Activated CD4-positive, alpha-beta T cell treated with anti-CD3 and anti-CD28 coated beads, Interleukin-2, Interleukin-4, amounts not matched to agents 100 ng/mL and 50 ng/mL, durations not matched to agents 16 hours and 8 hours (primary cell): ENCODE results near the gene CELF1.
"Not testable (repeated sequence)": the region's sequence is repeated elsewhere in the genome, so short reads cannot be mapped to it uniquely, and the experiment has no call there.

Source experiments
- DNase-seq: peaks from one replicate; pipeline ENCODE4 v3.0.0-alpha.2; 2020; ENCODE audit warnings: low spot score

Gene CELF1

GRCh38 chr11:47538741-47539565 is 14.0 kb downstream of the CELF1 start:
- no peak for DNase-seq

DNA sequence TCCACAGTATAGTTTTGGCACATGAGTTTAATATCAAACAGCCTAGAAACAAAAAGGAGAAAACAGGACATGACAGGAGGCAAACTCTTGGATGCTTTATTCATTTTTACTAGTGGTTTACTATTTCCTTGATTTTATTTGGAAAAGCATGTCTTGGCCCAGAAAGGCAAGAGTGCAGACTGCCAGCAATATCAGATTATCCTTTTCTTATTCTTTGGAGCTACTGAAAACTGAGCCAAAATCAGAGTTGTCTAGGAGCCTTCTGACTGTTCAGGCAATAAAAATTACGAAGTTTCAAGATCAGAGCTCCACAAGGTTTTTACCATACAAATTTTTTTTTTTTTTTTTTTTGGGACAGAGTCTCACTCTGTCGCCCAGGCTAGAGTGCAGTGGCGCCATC is 16.0 kb downstream of the CELF1 start:
- DNase-seq = no peak

- no peak for DNase-seq
Measured at GRCh38 chr11:47534704-47535251, 18.2 kb downstream of the CELF1 start.

DNA sequence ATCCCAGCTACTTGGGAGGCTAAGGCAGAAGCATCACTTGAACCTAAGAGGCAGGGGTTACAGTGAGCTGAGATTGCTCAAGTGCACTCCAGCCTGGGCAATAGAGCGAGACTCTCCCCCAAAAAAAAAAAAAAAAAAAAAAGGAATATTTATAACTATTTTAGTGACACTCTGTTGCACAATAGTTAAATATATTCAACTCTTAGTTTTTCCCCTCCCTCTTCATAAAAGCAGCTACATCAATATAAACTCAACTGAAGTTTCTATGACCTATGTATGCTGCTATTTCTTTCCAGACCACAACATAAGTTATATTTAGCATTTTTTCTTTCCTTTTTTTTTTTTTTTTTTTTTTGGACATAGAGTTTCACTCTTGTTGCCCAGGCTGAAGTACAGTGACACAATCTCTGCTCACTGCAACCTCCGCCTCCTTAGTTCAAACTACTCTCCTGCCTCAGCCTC is 19.2 kb downstream of the CELF1 start:
- no peak for DNase-seq

DNA sequence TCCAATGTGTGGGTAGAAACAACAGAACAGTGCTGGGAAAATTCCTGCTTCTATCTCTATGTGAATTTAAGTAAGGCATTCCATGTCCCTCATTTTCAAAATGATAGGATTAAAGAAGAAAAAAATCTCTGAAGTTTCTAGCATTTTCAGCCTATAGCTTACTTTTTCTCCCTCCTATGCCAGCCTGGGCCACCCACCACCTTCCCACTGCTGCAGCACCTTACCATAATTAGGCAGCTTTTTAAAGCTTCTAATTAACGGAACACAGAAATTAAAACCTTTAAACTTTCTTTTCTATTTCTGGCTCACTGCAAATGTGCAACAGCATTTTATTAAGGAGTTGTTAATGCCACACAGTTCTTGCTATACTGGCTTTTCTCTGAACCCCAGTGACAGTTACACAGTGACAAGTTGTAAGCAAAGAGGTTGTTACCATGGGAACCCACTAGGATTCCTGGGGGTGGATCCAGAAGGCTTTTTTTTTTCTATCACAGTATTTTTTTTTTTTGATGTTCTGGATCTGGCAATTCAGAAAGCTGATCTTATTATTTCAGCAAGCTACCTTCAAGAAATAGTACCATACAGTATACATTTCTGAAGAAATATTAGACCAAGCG is 20.2 kb downstream of the CELF1 start:
- no peak for DNase-seq

- no peak for DNase-seq
Measured at GRCh38 chr11:47531666-47532065, 21.3 kb downstream of the CELF1 start.

GRCh38 chr11:47530721-47531120 is 22.2 kb downstream of the CELF1 start:
- DNase-seq = not testable (repeated sequence)

DNA sequence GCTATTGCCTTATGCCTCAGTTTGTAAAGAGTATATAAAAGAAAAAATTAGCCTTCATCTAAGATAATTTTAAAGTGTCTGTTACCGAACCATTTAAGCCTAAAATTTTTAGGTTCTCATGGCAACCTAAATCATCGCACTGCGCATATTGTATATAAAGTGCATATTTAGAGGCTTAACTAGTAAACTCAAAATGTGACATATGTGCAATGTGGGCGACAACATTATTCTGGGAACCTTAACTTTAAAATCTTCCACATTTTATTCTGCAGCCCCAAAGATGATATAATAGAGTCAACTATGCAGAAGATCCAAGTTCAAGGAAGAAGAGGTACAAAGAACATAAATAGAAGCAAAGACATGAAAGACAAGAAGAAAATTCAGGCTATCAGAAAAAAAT is 23.0 kb downstream of the CELF1 start:
- no peak for DNase-seq

GRCh38 chr11:47527186-47527585 is 25.7 kb downstream of the CELF1 start:
- DNase-seq = no peak

DNA sequence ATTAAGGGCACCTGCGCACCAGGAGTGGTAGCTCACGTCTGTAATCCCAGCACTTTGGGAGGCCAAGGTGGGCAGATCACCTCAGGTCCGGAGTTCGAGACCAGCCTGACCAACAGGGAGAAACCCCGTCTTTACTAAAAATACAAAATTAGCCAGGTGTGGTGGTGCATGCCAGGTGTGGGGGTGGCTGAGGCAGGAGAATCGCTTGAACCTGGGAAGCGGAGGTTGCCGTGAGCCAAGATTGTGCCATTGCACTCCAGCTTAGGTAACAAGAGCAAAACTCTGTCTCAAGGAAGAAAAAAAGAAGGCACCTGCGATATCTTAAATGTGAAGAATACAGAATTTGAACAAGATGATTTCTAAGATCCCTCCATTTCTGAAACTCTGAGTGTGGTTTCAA is 26.9 kb downstream of the CELF1 start:
- not testable (repeated sequence) for DNase-seq

- peak; percentile 17 for DNase-seq
Measured at GRCh38 chr11:47524291-47524874, 28.5 kb downstream of the CELF1 start.

DNA sequence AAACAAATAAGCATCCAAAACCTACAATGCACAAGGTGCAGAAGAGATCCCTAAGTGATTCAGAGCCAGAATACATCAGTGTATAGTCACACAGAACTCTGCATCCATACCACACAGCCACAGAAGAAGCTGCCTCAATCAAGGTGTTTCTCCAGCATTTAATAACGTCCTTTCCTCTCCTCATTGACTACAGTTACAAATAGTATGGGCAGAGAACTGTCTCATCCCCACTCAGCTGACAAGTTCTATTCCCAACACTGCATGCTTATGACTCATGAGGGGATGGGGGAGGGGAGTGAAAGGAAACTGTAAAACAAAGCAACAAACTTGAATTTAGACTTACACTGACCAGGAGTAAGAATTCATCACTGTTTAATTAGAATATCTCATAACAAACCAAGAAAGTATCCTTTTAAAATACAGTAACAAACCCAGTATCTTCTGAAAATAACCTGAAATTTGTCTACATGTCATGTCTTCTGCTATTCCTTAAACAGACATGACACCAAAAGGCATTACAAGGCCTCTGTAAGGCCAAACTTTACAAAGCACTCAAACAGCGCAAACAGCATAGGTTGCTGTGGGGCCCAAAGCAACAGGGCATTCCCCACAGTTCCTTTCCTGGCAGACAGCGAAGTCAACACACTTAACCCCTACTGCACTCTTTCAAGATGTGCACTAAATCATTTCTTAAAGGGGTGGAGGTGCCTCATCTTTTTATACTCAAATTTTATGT is 29.3 kb downstream of the CELF1 start:
- peak; percentile 53 for DNase-seq

GRCh38 chr11:47518212-47518964 is 34.5 kb downstream of the CELF1 start:
- no peak for DNase-seq

DNA sequence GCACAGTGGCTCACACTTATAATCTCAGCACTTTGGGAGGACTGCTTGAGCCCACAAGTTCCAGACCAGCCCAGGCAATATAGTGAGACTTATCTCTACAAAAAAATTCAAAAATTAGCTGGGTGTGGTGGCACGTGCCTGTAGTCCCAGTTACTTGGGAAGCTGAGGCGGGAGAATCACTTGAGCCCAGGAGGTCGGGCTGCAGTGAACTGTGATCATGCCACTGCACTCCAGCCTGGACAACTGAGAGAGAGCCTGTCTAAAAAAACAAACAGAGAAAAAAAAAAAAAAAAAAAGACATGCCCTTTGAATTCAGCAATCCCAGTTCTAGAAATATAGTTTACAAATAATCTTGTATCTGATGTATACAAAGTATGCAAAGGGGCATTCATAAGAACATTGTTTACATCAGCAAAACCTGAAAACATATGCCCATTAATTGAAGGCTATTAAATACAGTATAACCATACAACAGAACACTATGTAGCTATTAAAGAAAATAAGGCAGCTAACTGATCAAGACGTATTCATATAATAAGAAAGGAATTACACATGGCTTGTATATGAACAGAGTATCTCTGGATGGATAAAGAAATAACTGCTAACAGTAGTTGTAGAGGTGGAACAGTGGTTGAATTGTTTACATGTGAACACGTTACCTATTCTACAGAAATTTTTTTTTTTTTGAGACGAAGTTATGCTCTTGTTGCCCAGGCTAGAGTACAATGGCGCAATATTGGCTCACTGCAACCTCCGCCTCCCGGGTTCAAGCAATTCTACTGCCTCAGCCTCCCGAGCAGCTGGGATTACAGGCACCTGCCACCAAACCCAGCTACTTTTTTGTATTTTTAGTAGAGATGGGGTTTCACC is 35.7 kb downstream of the CELF1 start:
- no peak for DNase-seq

DNA sequence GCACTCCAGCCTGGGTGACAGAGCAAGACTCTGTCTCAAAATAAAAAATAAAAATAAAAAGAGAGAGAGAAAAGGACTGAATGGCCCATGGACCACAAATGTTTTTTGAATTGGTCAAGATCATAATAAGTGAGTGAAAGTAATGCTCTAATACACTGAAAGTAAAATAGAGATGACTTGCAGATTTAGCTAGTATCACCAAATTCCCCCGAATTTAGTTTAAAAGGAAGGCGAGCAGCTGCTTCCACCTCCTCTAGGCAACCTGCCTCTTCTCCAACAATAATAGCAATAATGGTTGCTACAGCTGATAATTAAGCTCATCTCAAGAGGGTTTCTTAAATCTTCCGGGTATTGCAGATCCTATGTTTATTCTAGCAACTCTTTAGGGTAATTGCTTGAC is 36.8 kb downstream of the CELF1 start:
- DNase-seq = no peak

DNA sequence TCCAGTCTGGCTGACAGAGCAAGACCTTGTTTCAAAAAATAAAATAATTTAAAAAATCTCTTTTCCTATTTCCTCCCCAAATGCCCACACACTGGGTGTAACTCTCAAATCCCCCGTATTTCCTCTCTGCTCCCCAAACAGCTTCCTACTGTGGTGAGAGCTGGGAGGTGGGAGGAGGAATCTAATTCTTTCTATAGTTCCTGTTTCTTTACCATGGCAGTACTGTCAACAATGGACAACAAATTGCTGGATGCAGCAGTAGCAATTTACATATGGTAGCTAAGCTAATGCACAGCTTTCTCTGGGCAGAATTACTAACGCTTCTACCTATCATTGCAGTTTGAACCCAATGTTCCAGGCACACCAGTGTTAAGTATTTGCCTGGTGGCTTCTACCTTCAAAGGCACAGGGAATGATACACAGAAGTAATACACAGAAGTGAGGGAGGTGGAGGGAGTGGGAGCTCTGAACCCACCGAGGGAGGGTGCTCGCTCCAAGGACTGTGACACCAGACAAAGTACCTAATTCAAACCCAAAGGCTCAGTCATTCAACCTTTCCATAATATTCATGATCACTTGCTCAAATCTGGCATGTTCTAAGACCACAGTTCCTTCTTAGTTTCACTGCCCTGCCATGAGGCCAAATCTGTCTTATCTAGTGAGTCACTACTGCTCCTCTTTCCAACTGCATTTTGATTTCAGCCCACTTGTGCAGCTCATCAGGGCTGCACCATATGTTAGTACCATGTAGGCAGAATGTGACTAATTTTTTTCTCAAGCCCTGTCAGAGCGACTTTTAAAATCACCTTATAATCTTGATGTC is 37.9 kb downstream of the CELF1 start:
- peak; percentile 80 for DNase-seq

DNA sequence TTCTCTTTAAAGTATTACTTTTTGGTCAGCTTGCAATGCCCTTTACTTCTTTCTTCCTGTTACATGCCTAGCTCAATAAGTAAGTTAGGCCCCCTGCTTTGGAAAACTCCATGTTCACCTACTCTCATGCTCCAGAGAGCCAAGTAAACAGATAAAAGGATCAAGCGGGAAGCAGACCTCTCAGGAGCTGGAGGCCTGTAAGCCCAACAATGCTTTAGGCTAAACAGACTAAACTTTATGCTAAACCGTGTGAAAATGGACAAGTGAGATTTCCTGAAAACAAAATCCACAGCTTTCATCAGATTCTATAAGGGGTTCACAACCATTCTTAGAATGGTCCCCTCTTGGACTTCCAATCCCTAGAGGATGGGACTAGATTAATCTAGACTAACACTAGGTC is 40.2 kb downstream of the CELF1 start:
- no peak for DNase-seq

DNA sequence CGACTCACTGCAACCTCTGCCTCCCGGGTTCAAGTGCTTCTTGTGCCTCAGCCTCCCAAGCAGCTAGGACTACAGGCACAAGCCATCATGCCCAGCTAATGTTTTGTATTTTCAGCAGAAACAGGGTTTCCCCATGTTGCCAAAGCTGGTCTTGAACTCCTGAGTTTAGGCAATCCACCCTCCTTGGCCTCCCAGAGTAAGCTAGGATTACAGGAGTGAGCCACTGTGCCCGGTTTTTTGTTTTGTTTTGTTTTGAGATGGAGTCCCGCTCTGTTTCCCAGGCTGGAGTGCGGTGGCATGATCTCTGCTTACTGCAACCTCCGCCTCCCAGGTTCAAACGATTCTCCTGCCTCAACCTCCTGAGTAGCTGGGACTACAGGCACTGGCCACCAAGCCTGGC is 41.0 kb downstream of the CELF1 start:
- no peak for DNase-seq

- peak; percentile 64 for DNase-seq
Measured at GRCh38 chr11:47510209-47510608, 42.7 kb downstream of the CELF1 start.
